GM12801 (cell line): ENCODE results near the gene SRBD1.

Experiments
- CTCF ChIP-seq: IDR thresholded peaks from one replicate; pipeline ENCODE4 v1.5.1; 2011; ENCODE audit warnings: control low read depth; ENCODE audit not compliant: insufficient read length; ENCODE audit errors: extremely low read depth

The SRBD1 gene

GRCh38 chr2:45611020-45611859 lies at the start of gene SRBD1:
SRBD1 (minus strand) TSS chr2:45611267; CDS start chr2:45605441, 5,826 bp downstream.
- TF ChIP-seq CTCF, result no peak

GRCh38 chr2:45654250-45654649 lies 43.2 kb upstream of the SRBD1 start:
- no peak for TF ChIP-seq CTCF

- TF ChIP-seq CTCF, result no peak
Observed at GRCh38 chr2:45653122-45653913, 42.3 kb upstream of the SRBD1 start.

GRCh38 chr2:45652090-45653031 lies 41.3 kb upstream of the SRBD1 start:
- no peak for TF ChIP-seq CTCF

- TF ChIP-seq CTCF, result no peak
Observed at GRCh38 chr2:45651415-45652089, 40.5 kb upstream of the SRBD1 start, which contains the start of gene PRKCE. PRKCE (plus strand) TSS chr2:45651675.

- TF ChIP-seq CTCF, result no peak
Observed at GRCh38 chr2:45650851-45651414, 39.9 kb upstream of the SRBD1 start.
